Thoracic aorta (tissue), 2 donors: ENCODE results near the gene GBP3. TPM values are rescaled to one million over a fixed set of nuclear protein-coding genes. Genes with fewer than 3 reads are reported as not detected.
"Not testable (repeated sequence)": the region's sequence is repeated elsewhere in the genome, so short reads cannot be mapped to it uniquely, and the experiment has no call there.

Experiments used
- ATAC-seq: fragments of 150-250 bp; one replicate; pipeline ENCODE4 v1.8.0; 2017; ENCODE audit warnings: low read depth; ENCODE audit not compliant: insufficient number of reproducible peaks, low FRiP score
- DNase-seq: peaks from one replicate; pipeline ENCODE4 v3.0.0-alpha.2; 2020; ENCODE audit warnings: low spot score
- H3K27ac ChIP-seq, 2 donors: fragments of 200-600 bp; sonication (generic); 1 replicate in 1 of 2; 2 replicates in 1 of 2; pipeline ENCODE4 v1.5.1; 2016; ENCODE audit warnings: mild to moderate bottlenecking in 2 of 2, moderate library complexity in 2 of 2
- H3K27me3 ChIP-seq: fragments of 200-600 bp; sonication (generic); replicated peaks from 2 replicates; pipeline ENCODE4 v1.6.0; 2016; ENCODE audit warnings: mild to moderate bottlenecking; ENCODE audit not compliant: insufficient read depth
- H3K36me3 ChIP-seq: fragments of 200-600 bp; sonication (generic); one replicate; pipeline ENCODE4 v1.5.1; 2016
- H3K4me1 ChIP-seq, 2 donors: fragments of 200-600 bp; sonication (generic); 1 replicate in 1 of 2; 2 replicates in 1 of 2; pipeline versions ENCODE4 v1.5.1 to v1.6.0; 2016; ENCODE audit warnings: low read depth in 2 of 2, mild to moderate bottlenecking in 1 of 2; ENCODE audit not compliant: control insufficient read depth in 1 of 2
- H3K4me3 ChIP-seq: fragments of 200-600 bp; sonication (generic); 2 replicates; pipeline ENCODE4 v1.5.1; 2016; ENCODE audit warnings: mild to moderate bottlenecking
- H3K9me3 ChIP-seq: fragments of 200-600 bp; sonication (generic); 2 replicates; pipeline ENCODE4 v1.5.1; 2016
- CTCF ChIP-seq: fragments of 200-600 bp; sonication (generic); IDR thresholded peaks from one replicate; pipeline ENCODE4 v1.5.1; 2019; ENCODE audit warnings: antibody characterized with exemption
- total RNA-seq, 2 donors: library from RNA; depleted of rRNA; stranded (reverse); fragments of >200 nt; gene quantifications; one replicate each; pipeline versions ENCODE4 v1.1.0 to v1.2.3, GENCODE V29; 2016

Gene GBP3
- total RNA-seq, 2 donors from 2014 or later, result 44.7 to 51.9 TPM

- ATAC-seq, result no peak
- H3K4me1 ChIP-seq, result peaks cover 6 to 13% of the 10 kb centered on the region in 2 donors
- no peak for TF ChIP-seq CTCF
- H3K4me3 ChIP-seq, result no peak overlapping the region
- no peak overlapping the region for H3K27ac ChIP-seq
- DNase-seq, result no peak
- H3K9me3 ChIP-seq, result no peaks in the 10 kb centered on the region
- peaks cover 10% of the 10 kb centered on the region for H3K36me3 ChIP-seq
- H3K27me3 ChIP-seq, result no peaks in the 10 kb centered on the region
Observed at GRCh38 chr1:88979054-88979748, 43.5 kb downstream of the GBP3 start.

GRCh38 chr1:88976235-88976634 lies 46.4 kb downstream of the GBP3 start:
- no peak for DNase-seq
- Histone ChIP-seq H3K4me1 (peaks cover 3 to 5% of the 10 kb centered on the region in 2 donors), H3K27ac (no peak overlapping the region), H3K27me3 (no peaks in the 10 kb centered on the region), H3K4me3 (no peak overlapping the region), H3K9me3 (no peaks in the 10 kb centered on the region), H3K36me3 (no peaks in the 10 kb centered on the region)
- ATAC-seq, result no peak
- no peak for TF ChIP-seq CTCF

- H3K27ac ChIP-seq, DNase-seq, H3K9me3 ChIP-seq, ATAC-seq, H3K4me3 ChIP-seq, H3K27me3 ChIP-seq, H3K4me1 ChIP-seq, H3K36me3 ChIP-seq: not testable (repeated sequence)
Observed at GRCh38 chr1:88974616-88975172, 48.0 kb downstream of the GBP3 start.

GRCh38 chr1:88973520-88974137 lies 49.0 kb downstream of the GBP3 start:
- peak; percentile 64 for TF ChIP-seq CTCF
- DNase-seq, result no peak
- Histone ChIP-seq H3K4me3 (no peak overlapping the region), H3K27me3 (no peaks in the 10 kb centered on the region), H3K4me1 (peaks cover 3 to 5% of the 10 kb centered on the region in 2 donors), H3K36me3 (peaks cover 3% of the 10 kb centered on the region), H3K27ac (no peak overlapping the region), H3K9me3 (no peaks in the 10 kb centered on the region)
- no peak for ATAC-seq

GRCh38 chr1:88961647-88962275 lies 60.9 kb downstream of the GBP3 start:
- no peak for TF ChIP-seq CTCF

More at GRCh38 chr1:88961647-88962275, 60.9 kb downstream of the GBP3 start:
- no peaks in the 10 kb centered on the region for H3K4me1 ChIP-seq
- ATAC-seq (no peak), DNase-seq (no peak)
- no peak overlapping the region for H3K27ac ChIP-seq
- H3K9me3 ChIP-seq, result no peaks in the 10 kb centered on the region
- peaks cover 21% of the 10 kb centered on the region for H3K36me3 ChIP-seq
- H3K27me3 ChIP-seq, result no peaks in the 10 kb centered on the region
- H3K4me3 ChIP-seq, result no peak overlapping the region
